HS-27A (cell line): Measurements from ENCODE around the gene ALDH3A2.
"Not testable (repeated sequence)": the region's sequence is repeated elsewhere in the genome, so short reads cannot be mapped to it uniquely, and the experiment has no call there.

ENCODE experiments used
- DNase-seq: peaks from one replicate; pipeline ENCODE4 v3.0.0-alpha.2; 2012; ENCODE audit warnings: low read depth, missing footprints

The ALDH3A2 gene

GRCh38 chr17:19678581-19679453 lies 30.3 kb downstream of the ALDH3A2 start:
- no peak for DNase-seq

GRCh38 chr17:19683117-19683516 lies 34.6 kb downstream of the ALDH3A2 start:
- DNase-seq: no peak

- not testable (repeated sequence) for DNase-seq
These were observed 36.5 kb downstream of the ALDH3A2 start for GRCh38 chr17:19684909-19685580.

DNA sequence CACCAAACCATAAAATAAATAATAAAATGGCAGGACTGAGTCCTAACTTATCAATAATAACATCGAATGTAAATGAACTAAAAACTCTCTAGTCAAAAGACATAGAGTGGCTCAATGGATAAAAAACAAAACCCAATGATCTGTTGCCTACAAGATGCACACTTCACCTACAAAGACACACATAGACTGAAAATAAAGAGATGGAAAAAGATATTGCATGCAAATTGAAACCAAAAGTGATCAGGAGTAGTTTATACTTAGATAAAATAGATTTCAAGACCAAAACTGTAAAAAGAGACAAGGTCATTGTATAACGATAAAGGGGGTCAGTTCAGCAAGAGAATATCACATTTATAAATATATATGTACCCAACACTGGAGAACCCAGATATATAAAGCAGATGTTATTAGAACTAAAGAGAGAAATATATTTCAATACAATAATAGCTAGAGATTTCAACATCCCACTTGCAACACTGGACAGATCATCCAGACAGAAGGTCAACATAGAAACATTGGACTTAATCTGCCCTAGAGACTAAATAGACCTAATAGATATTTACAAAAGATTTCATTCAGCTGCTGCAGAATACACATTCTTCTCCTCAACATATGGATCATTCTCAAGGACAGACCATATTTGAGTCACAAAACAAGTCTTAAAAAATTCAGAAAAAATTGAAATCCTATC lies 38.0 kb downstream of the ALDH3A2 start:
- no peak for DNase-seq

DNA sequence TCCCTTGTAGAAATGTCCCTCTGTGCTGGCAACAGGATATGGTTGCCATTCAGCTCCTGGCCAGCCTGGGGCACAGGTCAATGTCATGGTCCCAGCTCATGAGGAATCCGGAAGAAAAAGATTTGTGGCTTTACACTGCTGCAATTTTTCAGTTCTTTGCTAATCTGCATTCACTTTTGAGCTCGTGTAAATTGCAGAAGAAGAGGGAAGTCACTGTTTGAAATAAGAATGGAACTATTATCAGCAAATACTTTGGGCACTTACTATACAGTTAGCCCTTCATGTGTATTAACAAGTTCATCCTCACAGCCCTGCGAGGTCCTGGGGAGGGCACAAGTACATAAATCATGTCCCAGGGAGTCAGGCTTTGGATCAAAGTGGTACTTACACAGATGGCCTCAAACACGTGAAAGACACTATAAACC lies 53.7 kb downstream of the ALDH3A2 start:
- DNase-seq: no peak

- no peak for DNase-seq
These were observed 54.7 kb downstream of the ALDH3A2 start for GRCh38 chr17:19703106-19703827.

GRCh38 chr17:19703828-19704613 lies 55.5 kb downstream of the ALDH3A2 start:
- no peak for DNase-seq

DNA sequence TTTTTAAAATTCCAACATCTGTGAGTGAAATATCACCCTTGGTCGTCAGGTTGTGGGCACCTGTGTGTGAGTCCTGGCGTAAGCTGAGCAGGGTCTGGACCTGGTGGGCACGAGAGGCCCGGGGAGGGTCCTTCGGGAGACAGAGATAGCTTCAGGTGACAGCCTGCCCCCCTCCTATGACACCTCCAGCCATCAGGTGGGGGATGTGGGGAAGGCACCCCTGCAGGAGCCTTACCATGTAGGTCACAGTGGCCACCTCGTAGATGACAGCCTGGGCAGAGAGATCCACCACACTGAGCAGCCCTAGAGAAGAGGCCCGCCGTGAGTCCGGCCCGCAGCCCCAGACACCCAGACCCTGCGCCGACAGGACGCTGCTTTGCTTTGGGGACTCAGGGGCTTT lies 56.6 kb downstream of the ALDH3A2 start:
- no peak for DNase-seq

DNA sequence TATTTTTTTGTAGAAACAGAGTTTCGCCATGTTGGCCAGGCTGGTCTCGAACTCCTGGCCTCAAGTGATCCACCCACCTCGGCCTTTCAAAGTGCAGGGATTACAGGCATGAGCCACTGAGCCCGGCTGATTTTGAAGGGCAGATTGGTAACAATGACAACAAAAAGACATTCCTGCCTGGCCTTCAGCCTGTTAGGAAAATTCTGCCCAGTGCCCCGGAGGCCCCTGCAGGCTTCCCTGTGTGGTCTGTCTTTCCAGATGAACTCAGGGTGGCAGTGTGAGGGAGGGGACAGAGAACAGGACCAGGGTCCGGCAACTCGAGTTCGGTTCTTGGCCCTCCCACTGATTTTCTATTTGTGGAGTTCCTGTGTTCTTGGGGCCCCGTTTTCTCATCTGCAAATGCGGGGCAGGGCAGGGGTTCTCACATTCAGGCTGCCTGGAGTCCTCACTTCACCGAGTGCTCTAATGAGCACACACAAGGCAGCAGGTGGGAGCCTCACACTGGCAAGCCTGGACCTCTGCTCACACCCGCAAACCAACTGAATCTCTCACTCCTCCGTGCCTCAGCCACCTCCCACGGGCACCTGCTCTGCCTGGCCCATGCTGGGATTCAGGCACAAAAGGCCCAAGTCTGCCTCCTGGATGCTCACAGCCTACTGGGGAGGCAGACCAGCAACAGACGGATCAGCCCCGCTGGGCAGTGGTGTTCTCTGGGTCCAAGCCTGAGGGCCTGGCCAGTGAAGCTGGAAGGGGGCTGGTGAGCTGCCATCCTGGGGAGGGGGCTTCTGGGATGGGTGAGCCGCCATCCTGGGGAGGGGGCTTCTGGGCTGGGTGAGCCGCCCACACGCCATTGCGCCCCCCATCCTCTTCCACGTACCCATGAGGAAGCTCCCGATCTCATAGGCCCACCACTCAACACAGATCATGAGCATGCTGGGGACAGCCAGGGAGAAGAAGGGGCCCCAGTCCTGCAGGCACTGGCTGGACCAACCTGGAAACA lies 57.5 kb downstream of the ALDH3A2 start:
- no peak for DNase-seq

DNA sequence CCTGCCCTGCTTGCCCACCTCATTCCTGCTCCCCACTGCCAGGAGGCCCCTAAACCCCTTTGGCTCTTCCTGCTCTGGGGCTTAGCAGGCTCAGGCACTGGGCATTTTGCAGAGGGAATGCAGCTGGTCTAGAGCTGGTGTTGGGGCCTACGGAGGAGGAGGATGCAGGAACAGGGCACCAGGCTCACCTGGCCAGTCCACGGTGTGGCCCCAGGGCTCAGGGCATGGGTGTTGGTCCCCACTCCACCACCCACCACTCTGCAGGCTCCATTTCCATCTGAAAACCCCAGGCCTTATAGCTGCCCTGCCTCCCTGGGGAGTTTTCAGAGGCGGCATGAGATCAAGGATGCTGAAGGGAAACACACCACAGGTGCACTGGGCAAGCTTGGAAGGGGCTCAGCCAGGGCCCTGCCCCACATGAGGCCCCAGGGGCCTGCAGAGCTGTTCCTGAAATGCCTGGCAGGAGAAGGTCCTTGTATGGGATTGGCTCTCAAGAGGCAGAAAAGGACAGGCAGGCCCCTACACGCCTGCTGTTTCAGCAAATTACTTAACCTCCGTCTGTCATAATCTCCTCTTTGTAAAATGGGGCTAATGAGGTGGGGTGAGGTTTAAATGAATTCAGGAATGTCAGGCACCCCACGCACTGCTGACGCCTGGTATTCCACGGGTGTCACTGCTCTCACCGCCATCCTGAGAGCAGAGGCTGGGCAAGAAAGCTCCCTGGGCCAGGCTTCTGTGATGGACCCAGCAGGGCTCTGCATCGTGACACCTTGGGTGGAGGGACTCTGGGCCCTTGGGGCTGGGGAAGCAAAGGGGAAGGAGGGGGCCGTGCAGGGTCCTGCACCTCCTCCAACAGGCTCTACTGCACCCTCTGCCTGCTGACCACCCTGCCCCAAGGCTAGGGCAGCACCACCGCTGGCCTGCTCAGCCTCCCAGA lies 58.5 kb downstream of the ALDH3A2 start:
- no peak for DNase-seq

- DNase-seq: no peak
These were observed 59.2 kb downstream of the ALDH3A2 start for GRCh38 chr17:19707728-19708221.

DNA sequence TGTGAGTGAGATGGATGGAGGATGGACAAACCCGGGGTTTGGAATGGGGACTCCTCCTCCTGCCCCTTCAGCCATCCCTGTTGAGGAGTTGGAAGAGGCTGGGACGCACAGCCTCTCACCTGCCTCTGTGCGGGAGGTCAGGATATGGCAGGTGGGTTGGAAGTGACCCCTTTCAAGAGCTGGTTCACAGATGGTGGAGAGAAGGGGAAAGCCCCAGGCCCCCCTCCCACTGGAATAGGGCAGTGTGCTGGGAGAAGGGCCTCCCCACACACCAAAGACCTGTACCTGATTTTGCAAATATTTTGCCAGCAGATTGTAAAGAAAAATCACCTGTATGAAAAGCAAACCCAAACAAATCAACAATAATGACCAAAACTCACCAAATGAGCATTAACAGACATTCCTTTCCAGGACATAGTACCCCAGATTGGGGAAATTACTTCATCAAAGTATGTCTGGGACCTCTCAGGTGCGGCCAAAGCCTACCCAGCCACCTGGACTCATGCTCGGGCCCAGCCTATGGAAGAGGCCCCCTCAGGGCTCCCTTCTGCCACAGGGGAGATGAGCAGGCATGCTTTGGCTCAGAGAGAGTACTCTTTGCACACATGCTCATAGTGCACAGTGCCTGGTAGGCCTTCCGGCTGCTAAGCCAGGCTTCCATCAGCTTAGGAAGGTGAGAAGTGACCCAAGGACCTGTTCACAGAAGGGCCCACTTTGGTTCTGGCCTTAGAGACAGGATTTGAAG lies 60.1 kb downstream of the ALDH3A2 start:
- DNase-seq: no peak

DNA sequence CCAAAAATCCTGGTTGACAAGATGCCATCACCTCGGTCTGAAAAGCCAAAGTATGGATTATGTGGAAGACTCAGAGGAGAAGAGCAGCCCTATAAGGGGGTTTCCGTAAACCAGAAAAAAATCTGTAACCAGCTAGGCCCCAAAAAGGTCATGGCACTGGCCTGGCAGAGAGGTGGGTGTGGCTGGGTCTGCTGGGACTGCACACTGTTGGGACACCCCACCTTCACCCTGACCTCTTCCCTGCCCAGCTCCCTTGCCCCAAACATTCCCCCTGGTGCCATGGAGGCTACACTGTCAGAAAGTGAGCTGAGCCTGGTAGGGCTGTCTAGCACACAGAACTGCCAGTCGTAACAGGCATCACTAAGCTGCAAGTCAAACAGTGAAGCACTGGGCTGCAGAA lies 61.3 kb downstream of the ALDH3A2 start:
- no peak for DNase-seq

GRCh38 chr17:19712436-19713004 lies 64.0 kb downstream of the ALDH3A2 start:
- DNase-seq: no peak

GRCh38 chr17:19713462-19713861 lies 64.9 kb downstream of the ALDH3A2 start:
- DNase-seq: no peak

- no peak for DNase-seq
These were observed 65.4 kb downstream of the ALDH3A2 start for GRCh38 chr17:19713901-19714361.
